Measurements from ENCODE around the gene KRTAP3-3. TPM values are rescaled to one million over a fixed set of nuclear protein-coding genes. Genes with fewer than 3 reads are reported as not detected.

The KRTAP3-3 gene
- total and polyA plus RNA-seq, 2 experiments from 2014 or later = not detected

GRCh38 chr17:40997361-40997760, 3.4 kb upstream of the KRTAP3-3 start:
- Mint-ChIP-seq H3K9me3 (no peaks in the 10 kb centered on the region), H3K36me3 (ENCODE audit: low read depth) (no peaks in the 10 kb centered on the region), H3K4me1 (peaks cover 4% of the 10 kb centered on the region; the same call in 2 of the 3 replicates), H3K27me3 (ENCODE audit: insufficient read depth, low read depth, poor library complexity) (no peaks in the 10 kb centered on the region), H3K4me3 (no peak overlapping the region), H3K27ac (no peak overlapping the region)
- Histone ChIP-seq H3K79me2 (replicated peaks; ENCODE audit: insufficient read depth) (no peaks in the 10 kb centered on the region), H3K36me3 (ENCODE audit: insufficient read depth) (no peaks in the 10 kb centered on the region), H3K4me2 (no peak overlapping the region), H2AFZ (no peak overlapping the region), H3K9me2 (ENCODE audit: insufficient read depth) (0 out of 2 replicates have a peak, but pooled peaks cover 3% of the 10 kb centered on the region), H3K27me3 (ENCODE audit: insufficient read depth) (no peaks in the 10 kb centered on the region), H3F3A (replicated peaks; ENCODE audit: low read depth) (no peaks in the 10 kb centered on the region), H4K20me1 (replicated peaks; ENCODE audit: insufficient read depth) (no peaks in the 10 kb centered on the region), H3K4me3 (no peak overlapping the region), H3K4me1 (ENCODE audit: insufficient read depth) (no peaks in the 10 kb centered on the region), H3K27ac (ENCODE audit: low read depth) (no peak overlapping the region)
- DNase-seq (ENCODE audit: low spot score) (no peak), ATAC-seq (no peak)
- TF ChIP-seq ZNF462 (CRISPR knock-in tag; IDR thresholded peaks at IDR 0.05) (no peak), ZNF114 (CRISPR knock-in tag; IDR thresholded peaks at IDR 0.05) (no peak), EZH2phosphoT487 (IDR thresholded peaks at IDR 0.05; ENCODE audit: unreplicated experiment) (no peak), ZNF331 (CRISPR knock-in tag; IDR thresholded peaks at IDR 0.05; ENCODE audit: low read depth) (no peak), REST (IDR thresholded peaks at IDR 0.05; ENCODE audit: unreplicated experiment) (no peak), CREB1 (CRISPR knock-in tag; IDR thresholded peaks at IDR 0.05; ENCODE audit: low read depth) (no peak), JUNB (IDR thresholded peaks at IDR 0.05; ENCODE audit: unreplicated experiment) (no peak), STAT1 (IDR thresholded peaks at IDR 0.05; ENCODE audit: unreplicated experiment) (no peak), CTCF (conservative IDR thresholded peaks at IDR 0.05; ENCODE audit: low read depth in 2 of 2) (no peak), NANOG (IDR thresholded peaks at IDR 0.05; ENCODE audit: borderline replicate concordance) (no peak), POLR2AphosphoS5 (IDR thresholded peaks at IDR 0.05; ENCODE audit: low read depth) (no peak), EZH2 (IDR thresholded peaks at IDR 0.05; ENCODE audit: low read depth, unreplicated experiment) (no peak)
- TF ChIP-seq, protein P1, sequence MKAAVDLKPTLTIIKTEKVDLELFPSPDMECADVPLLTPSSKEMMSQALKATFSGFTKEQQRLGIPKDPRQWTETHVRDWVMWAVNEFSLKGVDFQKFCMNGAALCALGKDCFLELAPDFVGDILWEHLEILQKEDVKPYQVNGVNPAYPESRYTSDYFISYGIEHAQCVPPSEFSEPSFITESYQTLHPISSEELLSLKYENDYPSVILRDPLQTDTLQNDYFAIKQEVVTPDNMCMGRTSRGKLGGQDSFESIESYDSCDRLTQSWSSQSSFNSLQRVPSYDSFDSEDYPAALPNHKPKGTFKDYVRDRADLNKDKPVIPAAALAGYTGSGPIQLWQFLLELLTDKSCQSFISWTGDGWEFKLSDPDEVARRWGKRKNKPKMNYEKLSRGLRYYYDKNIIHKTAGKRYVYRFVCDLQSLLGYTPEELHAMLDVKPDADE (IDR thresholded peaks at IDR 0.05) = no peak
